ENCODE measurements around the gene SCUBE3.

- TF ChIP-seq POLR2A (IDR thresholded peaks at IDR 0.05; ENCODE audit: low read depth, low read length), result no peak
- TF ChIP-seq POLR2AphosphoS5 (IDR thresholded peaks at IDR 0.05; ENCODE audit: low read depth, low read length), result no peak
- TF ChIP-seq TAF1 (IDR thresholded peaks at IDR 0.05; ENCODE audit: low read depth, low read length), result no peak
Measured at GRCh38 chr6:35164868-35165267, 48.9 kb upstream of the SCUBE3 start.

Data from GM12891 (cell line).